ENCODE results near the gene HEG1.

The HEG1 gene

DNA sequence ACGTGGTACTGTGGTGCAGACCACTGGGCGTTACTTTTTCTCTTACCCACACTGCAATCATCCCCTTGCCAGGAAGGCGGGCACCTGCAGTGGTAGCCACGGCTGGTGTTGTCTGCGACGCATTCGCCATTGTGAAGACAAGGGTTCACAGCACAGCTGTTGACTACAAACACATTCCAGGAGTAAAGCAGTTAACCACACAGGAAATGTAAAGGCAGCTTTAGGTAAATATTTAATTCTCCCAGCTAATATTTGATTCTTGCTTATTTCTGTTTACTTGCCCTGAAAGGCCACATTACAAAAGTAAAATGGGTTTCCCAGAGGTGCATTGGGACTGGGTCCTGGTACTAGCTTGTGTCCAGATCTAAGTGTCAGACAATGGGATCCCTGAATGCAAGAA is 45.4 kb downstream of the HEG1 start:
- DNase-seq (ENCODE audit: low spot score): no peak

DNA sequence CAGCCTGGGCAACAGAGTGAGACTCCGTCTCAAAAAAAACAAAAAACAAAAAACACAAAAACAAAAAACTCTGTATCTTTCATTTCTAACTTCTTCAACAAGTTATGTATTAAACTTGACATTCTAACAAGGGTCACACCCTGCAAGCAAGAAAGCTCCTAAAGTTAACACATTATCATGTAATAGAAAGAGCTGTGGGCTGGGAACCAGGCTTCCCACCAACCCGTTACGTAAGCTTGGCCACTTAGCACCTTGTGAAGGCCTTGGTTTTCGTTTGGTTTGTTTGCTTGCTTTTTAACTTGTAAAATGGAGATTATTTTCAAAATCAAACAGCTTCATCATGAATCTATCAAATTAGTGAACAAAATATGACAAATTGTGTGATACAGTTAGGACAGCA is 47.0 kb downstream of the HEG1 start:
- DNase-seq (ENCODE audit: low spot score): no peak

DNA sequence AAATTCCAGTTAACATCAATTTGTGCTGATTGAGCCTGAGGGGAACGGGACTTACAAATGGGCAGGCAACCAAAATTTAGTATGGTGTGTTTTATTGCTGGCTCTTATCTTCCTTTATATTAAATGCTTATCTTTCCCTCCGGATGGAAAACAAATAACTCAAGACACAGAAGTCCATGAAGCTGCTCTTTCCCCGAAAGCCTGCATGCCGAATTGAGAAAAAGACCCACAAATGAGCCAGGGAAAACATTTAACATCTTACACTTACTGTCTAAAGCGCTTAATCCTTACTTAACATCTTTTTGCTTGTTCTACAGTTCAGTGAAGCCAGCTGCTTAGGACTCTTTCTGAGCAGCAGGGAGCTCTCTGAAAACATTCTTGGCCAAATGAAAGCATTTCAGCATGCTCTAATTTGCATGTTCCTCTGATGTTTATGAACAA is 49.5 kb downstream of the HEG1 start:
- DNase-seq (ENCODE audit: low spot score): no peak

DNA sequence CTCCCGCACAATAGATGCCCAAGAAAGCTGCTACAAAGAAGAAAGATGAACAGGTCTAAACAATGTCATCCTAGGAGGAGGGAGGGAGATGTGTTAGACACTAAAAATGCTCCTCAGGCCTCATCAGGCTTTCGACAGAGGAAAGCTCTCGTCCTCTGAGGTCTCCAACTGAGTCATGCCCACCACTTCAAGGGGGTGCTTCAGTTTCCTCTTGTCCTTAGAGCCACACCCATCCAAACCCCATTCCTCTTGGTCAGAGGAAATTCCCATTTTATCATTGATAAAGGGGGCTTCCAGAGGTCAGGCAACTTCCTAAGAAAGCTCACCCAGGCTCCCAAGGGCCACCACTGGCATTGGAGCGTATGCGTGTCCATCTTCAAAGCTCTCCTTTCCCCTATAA is 50.1 kb downstream of the HEG1 start:
- no peak for DNase-seq (ENCODE audit: low spot score)

DNA sequence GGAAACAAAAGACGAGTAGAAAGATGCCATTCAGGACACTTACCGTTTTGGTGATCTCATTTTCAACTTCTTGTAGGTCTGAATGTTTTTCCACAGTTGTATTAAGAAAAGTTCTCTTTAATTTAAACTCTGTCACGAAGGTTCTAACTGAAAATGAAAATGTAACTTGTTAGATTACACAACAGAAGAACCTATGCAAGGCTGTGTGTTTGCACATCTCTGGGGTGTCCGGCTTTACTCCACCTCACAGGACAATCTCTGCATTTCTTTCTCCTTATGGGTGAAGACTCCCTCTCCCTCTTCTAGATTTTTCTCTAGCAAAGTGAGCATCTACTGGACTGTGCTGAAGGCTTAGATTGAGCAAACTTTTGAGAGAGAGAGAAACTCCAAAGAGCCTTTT is 50.6 kb downstream of the HEG1 start:
- no peak for DNase-seq (ENCODE audit: low spot score)

DNA sequence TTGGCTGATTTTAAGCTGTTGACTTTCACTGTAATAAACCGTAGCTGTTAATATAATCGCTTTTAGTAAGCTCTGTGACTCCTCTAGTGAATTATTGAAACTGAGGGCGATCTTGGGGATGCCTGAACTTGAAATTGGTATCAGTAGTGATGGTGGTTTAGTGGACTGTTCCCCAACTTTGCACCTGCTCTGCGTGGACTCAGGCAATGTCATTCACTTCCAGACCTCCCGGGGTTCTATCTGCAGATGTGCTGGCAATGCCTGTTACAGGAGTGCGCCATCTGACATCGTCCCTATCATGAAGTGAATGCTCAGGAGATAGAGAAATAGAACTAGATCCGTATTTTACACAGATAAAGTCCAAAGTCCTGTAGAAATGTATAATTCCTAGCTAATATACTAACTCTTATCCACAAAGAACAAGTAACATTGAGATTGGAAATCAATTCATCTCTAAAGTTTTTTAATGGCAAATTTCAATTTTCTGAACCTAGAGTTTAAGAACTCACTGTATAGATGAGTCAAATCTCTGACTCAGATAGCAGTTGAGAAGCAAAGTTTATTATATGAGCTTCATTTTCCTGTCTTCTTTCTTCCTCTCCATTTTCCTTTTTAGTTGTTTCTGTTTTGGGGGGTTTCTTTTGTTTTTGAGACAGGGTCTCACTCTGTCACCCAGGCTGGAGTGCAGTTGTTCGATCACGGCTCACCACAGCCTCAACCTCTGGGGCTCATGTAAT is 51.8 kb downstream of the HEG1 start:
- DNase-seq (ENCODE audit: low spot score): no peak

DNA sequence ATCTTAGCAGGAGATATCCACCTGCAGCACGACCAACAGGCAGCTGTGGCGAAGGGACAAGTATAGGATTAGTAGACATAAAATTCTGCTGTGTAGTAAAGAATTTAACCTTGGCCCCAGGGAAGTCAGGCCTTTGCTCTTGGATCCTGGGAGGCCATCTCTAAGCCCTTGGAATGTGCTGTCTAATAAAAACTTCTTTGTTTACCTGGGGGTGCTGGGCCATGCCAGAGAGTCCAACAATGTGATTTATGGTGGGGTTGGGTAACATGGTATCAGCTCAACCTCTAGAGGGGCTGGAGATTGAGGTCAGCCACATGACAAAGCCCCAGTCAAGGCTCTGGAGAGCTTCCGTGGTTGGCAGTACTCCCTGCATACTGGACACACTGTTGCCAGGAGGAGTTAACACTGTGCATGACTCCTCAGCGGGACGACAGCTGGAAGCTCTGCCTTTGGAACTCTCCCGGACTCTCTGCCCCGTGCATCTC is 52.4 kb downstream of the HEG1 start:
- DNase-seq (ENCODE audit: low spot score): peak; percentile 73

DNA sequence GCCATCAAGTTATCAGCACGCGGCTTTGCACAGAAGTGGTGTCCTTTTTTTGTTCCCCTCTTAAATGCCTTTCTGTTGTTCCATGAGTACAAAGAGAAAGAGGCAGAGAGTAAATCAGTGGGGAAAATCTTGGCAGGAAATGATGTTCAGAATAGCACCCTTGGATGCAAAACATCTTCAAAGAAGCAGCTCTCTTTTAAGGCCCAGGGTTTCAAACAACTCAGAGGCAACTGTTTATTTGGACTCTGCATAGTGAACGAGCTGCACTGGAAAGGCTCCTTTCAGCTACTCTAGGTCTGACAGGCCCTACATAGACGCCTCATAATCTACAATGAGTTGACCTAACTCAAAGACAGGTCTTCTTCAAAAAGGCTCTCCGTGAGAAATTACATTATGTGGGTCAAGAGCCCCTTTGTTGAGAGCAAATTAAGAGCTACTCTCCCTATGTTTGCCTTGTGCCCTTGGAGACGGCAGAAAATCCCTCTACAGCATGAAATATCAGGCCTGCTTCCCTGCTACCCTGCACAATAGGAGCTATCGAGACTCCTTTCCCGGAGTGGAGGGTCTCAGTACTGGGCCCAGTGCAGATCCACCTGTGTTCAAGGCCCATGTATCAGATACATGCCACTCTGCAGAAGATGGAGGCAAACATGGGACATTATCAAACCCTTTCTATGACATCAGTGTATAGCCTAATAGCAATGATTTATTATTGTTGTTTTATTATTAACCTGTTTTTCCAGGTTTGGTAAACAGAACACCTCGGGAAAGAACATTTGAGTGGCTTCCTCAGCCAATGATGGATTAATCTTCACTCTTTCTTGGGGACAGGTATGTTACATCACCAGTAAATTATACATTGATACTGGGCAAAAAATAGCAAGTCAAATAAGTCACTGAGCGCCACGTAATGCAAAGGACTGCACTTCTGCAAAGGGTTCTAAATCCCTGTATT is 53.1 kb downstream of the HEG1 start:
- peak; percentile 59 for DNase-seq (ENCODE audit: low spot score)

DNA sequence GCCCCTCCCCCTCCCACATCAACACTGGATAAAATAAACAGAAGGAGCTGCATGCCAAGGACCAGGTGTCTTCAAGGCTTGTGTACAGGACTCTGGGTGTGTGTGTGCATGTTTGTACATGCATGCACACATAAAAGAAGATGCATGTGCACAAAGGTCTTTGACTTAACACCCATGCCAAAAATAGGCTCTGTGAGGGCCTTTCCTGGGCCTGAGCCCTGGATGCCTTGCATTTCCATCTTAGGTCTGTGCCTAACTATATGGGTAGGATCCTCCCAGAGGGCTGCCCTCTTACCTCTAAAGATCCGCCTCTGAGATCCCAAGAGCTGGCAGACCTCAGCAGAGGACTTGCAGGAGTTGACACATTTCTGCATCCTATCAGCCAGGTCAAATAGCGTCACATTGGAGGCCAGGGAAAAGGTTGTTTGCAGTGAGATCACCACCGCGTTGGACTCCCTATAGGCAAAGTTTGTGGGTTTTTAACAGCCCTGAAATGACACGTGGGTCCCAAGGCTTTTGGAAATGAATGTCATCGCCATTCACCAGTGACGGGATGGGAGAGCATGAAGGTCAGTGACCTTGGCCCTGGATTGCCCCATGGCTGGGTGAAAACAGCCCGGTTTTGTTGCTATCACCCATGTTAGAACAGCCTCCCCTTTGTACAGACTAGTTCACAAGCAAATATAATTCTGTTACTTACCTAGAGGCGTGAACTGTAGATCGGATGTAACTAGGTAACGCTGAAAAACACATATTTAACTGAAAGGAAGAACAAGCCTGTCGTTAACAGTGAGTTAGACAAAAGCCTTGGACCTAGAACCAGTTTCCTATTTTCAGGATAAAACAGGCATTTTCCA is 54.0 kb downstream of the HEG1 start:
- DNase-seq (ENCODE audit: low spot score): no peak

DNA sequence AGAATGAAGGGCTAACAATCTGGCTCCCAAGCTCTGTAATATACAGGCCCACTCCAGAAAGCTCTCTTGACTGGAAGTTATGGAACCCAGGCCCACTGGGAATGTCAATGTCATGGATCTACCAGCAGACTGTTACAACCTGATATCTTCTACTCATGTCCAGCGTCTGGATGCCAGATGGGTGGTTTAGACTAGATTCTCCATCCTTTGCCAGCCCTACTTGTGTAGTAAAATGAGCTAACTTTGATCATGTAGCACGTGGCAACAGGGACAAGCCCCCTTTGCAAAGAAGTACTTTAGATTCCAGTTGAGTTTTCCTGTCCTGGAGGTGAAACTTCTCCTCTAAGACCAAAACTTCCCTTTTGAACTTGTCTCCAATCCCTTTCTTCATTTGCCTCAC is 55.1 kb downstream of the HEG1 start:
- no peak for DNase-seq (ENCODE audit: low spot score)

DNA sequence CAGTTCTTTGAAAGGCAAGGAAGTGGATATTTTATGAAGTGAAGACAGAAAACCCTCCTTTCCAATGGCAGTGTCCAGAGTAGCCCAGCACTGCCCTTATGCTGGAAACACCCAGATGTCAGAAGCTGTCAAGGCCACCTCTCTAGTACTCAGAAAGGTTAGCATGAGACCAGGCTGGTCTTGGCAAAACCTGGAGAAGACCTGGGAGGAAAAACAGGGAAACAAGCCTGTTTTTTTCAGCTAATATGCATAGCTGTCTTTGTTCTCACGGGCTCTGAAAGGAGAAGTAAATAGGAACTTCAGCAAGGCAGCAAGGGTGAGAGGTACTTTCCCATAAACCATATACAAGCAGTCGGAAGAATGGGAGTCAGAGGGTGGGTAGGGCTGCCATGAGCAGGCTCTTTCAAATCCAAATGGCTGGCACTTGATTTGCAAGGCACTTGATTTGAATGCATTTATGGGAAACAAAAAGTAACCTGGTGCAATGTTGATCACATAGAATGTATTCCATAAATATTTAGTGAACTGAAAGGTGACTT is 55.8 kb downstream of the HEG1 start:
- DNase-seq (ENCODE audit: low spot score): no peak

DNA sequence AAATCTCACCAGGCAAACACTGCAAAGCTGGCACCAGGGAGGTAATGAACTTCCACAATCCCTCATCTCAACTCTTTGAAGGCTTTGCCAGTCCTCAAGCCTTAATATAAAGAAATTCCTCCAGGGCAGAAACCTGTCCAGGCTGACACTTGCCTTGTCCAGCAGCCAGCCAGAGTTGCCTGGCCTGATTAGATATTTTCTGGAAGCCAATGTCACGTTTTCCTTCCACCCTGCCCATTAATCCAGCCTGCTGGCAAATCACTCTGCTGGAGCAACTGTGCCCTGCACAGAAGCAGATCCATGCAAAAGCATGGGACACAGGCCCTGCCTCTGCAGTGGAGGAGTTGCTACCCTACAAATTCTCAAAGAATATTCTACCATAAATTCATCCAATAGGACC is 56.5 kb downstream of the HEG1 start:
- DNase-seq (ENCODE audit: low spot score): no peak

DNA sequence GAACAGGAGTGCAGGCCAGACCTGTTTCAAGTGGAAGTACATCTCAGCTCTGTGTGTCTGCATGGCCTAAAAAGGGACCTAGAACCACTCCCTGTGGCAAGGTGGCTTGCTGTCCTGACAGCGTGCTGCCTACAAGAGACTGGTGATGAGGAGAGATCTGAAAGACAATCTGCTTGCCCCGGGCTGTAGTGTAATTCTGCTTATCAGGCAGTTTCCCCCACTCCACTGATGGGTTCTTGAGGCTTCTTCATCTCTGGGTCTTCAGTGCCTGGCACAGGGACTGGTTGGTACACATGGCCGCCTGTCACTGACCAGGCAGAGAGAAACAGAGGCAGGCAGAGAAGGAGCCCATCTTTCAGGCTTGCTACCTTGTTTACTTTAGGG is 57.6 kb downstream of the HEG1 start:
- peak; percentile 29 for DNase-seq (ENCODE audit: low spot score)

DNA sequence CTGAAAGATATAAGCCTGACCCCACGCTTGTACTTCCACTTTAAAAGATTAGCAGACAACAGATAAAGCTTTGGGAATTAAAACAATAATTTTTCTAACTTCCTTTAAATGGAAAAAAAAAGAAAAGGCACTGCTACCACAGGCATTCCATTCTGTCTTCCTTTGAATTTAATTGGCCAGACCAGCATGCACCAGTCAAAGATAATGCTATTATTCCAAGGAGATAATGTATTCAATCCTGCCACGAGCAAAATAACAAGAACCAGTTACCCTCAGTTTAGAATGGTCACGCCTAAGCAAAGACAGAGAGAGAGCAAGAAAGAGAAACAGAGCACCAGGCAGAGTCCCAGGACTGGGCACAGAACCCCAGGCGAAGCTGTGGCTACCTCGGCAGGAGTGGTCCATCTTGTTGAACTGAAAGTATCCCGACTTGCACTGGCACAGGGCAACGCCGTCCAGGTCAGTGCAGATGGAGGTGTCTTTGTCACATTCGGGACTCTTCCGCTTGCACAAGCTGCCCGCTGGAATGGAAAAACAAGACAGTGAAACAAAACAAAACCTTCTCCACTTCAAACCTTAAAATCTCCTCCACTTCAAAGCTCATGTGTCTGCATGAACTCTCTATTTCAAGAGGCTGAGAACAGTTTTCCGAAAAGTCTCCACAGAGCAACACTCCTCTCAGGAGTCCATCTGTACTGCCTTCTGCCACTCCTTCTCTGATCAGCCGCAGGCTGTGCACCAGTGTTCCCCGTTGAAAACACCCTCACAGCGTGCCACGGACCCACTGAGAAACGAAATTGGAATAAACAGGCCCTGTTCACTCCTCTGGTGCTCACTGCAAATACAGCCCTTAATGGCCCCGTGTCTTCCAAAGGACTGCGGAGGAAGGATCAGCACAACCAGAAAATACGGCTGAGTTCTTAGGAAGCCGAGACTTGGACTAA is 58.2 kb downstream of the HEG1 start:
- no peak for DNase-seq (ENCODE audit: low spot score)

DNA sequence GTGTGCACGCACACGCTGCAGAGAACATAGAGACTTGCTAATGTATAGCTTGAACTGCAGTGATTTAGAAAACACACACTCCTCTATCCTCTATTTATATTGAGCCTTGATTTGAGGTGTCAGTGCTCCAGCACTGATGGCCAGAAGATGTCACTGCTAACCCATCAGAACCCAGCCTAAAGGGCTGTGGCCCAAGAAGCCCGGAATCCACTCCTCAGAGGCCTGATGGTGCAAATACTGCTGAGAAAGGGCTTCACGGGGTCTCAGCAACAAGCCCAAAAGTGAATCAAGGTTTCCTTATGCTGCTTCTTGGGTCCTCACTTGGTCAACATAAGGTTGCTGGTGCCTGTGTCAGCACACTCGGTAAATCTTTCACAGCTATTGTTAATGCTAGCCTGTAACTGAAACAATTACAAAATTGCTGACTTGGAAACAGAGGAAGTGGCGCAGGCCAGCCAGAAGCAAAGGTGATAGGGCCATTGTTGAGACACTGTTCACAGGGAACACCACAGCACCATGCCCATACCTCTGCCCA is 60.3 kb downstream of the HEG1 start:
- DNase-seq (ENCODE audit: low spot score): peak; percentile 90

DNA sequence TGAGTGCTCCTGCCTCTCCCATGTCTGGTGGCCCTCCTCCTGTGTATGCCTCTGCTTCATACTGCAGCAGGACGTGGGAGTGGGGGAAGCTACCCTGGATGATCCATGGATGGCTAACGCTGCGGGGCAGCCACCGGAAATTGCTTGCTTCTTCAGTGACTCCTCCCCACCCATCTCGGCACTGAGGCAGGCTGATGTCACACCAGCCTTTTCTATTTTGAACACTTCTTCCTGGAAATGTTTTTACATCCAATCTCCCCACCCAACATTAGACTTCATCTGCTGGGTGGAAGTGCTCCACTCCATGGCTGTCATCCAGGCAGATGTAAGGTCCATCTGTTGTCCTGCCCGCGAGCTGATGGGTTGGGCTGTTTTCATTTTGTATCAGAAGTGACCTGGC is 62.3 kb downstream of the HEG1 start:
- DNase-seq (ENCODE audit: low spot score): no peak

DNA sequence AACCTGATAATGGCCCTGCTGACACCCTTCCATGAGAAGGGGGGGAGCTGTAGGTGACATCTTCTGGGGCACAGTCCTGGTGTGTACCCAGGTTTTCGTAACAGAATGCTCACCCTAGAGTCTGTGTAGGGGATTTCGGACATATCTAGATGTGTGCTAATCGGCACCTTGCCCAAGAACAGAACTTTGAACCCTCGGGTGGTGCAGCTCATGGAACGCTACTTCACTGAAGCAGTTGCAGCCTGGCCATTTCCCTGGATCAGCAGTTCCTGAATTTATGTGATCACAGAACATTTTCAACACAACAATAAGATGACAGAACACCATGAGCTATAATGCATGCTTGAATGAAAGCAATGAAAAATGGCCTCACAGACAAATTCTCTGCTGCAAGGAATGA is 63.8 kb downstream of the HEG1 start:
- DNase-seq (ENCODE audit: low spot score): no peak

DNA sequence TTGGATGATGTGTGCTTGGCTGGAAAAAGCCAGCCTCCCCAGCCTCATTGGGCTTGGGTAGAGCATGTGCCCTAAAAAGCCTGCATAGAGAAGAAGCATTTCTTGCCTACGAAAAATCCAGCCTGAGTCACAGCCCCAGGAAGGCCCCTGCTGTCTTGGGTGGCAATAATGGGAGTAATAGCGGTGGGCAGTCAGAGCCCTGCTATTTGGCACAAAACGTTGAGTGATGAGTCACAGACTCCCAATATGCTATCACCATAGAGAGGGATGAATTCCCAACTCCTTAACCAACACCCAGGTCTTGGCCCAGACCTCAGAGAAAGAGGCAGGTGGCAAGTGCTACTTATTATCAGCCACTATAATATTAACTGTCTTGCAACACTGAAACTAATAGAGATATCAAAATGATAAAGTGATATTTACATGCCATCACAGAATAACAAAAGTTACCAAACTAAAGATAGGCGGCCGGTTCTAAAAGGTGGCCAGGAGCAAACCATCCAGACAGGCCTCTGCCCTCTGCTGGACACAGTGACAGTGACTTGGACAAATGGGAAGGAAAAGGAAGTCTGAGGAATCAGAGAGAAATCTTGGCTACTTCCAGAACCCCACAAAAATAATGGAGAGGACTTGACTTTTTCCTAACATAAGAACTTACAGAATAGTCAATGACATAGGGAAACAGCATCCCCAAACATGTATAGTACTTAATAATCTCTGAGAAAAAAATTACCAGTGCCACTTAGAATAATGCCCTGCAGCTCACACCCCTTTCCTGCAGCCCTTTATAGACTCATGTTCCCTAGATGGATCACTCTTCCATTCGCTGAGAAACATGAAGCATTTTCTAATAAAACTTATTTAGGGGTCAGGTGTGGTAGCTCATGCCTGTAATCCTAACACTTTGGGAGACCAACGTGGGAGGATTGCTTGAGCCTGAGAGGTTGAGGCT is 69.3 kb downstream of the HEG1 start:
- no peak for DNase-seq (ENCODE audit: low spot score)

DNA sequence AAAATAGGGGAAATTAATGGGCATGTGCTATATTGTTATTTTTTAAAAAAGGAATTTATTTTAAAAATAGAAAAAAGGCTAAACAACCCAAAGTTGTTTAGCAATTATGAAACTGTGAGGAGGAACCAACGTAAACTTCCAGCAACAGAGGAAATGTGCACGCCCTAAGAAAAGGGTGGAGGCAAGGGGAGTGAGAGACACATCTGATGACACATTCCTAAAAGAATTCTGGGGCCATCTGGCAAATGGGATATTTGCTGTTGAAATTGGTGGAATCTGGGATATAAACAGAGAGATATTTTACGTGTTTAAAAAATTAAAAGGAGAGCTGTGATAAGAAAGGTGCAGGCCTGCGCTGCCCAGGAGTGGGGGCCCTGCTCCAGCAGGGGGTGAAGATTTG is 70.4 kb downstream of the HEG1 start:
- DNase-seq (ENCODE audit: low spot score): peak; percentile 60

All from pons (tissue), 1 donor.